Measurements from ENCODE around the gene GJB5.

The GJB5 gene

DNA sequence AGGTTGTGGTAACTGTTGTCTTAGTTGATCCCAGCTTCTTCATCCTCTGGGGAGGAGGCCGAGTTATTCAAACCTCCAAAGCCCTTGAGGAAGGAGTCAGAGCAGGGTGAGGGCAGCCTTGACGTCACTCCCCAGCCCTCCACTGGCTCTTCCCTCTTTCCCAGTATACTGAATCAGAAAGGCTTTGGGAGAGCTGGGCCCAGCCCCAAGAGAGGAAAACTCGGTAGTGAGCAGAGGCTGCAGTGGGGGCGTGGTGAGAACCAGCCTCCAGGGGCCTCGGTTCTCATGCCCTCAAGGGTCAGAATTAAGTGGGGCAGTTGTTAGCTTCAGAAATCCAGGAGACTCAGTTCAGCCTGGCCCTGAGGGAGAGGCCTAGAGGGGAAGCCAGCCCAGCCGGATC lies 36.1 kb downstream of the GJB5 start:
- no peak for DNase-seq (ENCODE audit: low spot score)
- Histone ChIP-seq H3K36me3 (ENCODE audit: low read depth) (peaks cover 17% of the 10 kb centered on the region), H3K4me1 (ENCODE audit: insufficient read depth, poor library complexity, severe bottlenecking) (no peaks in the 10 kb centered on the region), H3K27me3 (ENCODE audit: insufficient read depth, poor library complexity, severe bottlenecking) (no peaks in the 10 kb centered on the region), H3K4me3 (ENCODE audit: severe bottlenecking) (no peak overlapping the region), H3K9me3 (ENCODE audit: severe bottlenecking) (no peaks in the 10 kb centered on the region), H3K27ac (ENCODE audit: poor library complexity, severe bottlenecking) (no peak overlapping the region)
- TF ChIP-seq, protein P1, sequence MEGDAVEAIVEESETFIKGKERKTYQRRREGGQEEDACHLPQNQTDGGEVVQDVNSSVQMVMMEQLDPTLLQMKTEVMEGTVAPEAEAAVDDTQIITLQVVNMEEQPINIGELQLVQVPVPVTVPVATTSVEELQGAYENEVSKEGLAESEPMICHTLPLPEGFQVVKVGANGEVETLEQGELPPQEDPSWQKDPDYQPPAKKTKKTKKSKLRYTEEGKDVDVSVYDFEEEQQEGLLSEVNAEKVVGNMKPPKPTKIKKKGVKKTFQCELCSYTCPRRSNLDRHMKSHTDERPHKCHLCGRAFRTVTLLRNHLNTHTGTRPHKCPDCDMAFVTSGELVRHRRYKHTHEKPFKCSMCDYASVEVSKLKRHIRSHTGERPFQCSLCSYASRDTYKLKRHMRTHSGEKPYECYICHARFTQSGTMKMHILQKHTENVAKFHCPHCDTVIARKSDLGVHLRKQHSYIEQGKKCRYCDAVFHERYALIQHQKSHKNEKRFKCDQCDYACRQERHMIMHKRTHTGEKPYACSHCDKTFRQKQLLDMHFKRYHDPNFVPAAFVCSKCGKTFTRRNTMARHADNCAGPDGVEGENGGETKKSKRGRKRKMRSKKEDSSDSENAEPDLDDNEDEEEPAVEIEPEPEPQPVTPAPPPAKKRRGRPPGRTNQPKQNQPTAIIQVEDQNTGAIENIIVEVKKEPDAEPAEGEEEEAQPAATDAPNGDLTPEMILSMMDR (IDR thresholded peaks at IDR 0.05; ENCODE audit: poor library complexity, severe bottlenecking), result no peak
- ATAC-seq (ENCODE audit: low read depth), result no peak

DNA sequence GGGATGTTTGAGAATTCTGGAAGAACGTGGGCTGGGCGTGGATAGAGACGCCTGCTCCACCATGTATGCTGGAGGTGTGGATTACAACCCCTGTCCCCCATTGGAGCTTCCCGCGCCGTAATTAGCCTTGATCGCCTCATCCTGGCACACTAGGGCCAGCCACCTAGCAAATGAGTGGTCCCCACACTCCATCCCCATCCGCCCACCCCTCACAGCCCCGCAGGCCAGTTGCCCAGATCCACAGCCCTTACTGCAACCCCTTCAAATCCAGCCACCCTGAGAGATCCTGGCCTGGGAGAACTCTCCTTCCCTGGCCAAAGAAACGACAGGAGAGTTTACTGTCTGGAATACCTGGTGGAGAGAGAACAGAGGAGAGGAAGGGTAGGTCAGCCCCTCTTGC lies 37.6 kb downstream of the GJB5 start:
- H3K4me3 ChIP-seq (ENCODE audit: severe bottlenecking), result no peak overlapping the region
- H3K27me3 ChIP-seq (ENCODE audit: insufficient read depth, poor library complexity, severe bottlenecking), result no peaks in the 10 kb centered on the region
- TF ChIP-seq, protein P1 (IDR thresholded peaks at IDR 0.05; ENCODE audit: poor library complexity, severe bottlenecking), result no peak
- no peak overlapping the region for H3K27ac ChIP-seq (ENCODE audit: poor library complexity, severe bottlenecking)
- H3K36me3 ChIP-seq (ENCODE audit: low read depth), result peaks cover 3% of the 10 kb centered on the region; the same call in 1 of the 2 replicates
- ATAC-seq (ENCODE audit: low read depth) (no peak), DNase-seq (ENCODE audit: low spot score) (no peak)
- no peaks in the 10 kb centered on the region for H3K4me1 ChIP-seq (ENCODE audit: insufficient read depth, poor library complexity, severe bottlenecking)
- no peaks in the 10 kb centered on the region for H3K9me3 ChIP-seq (ENCODE audit: severe bottlenecking)

DNA sequence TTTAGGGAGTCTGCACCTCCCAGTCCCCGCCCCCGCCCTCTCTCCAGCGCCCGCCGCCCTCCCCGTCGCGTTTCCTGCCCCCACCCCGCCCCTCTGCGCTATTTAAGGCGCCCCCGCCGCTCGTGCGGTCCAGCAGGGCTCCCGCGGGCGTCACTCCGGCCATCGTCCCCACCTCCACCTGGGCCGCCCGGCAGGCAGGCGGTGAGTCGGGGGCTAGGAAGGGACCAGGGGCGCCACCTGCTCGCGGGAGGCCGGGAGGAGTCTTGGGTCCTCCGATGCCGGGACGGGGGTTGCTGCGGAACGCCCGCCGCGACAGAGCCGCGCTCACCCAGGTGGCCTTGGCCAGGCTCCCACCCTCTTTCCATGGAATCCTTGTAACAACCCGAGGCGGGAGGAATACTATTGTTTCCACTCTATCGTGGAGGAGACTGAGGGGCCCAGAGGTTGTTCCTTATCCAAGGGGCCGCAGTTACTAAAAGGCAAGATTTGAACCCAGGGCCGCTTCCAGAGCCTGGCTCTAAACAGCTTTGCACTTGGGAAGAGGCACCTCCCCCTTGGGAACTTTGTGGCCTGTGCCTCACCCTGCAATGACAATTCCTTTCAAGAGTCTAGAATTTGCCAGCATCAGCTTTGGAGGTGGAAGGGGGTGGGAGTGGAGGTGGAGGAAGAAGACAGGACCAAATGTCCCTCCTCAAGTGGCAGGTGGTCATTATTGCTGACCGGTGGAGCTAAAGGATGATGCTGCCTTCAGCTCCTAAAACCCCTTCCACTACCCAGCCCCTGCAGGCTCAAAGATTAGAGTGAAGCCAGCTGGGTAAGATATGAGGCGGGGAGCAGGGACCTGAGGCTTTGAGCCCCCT lies 38.3 kb downstream of the GJB5 start, which contains the start of gene GJA4:
GJA4 (plus strand) TSS at position 132 of the 860 bp plus-strand sequence. CDS start 1,215 bp downstream, outside the sequence.
- Histone ChIP-seq H3K4me1 (ENCODE audit: insufficient read depth, poor library complexity, severe bottlenecking) (no peaks in the 10 kb centered on the region), H3K27ac (ENCODE audit: poor library complexity, severe bottlenecking) (no peak within 1 kb of the TSS), H3K4me3 (ENCODE audit: severe bottlenecking) (no peak within 1 kb of the TSS), H3K27me3 (ENCODE audit: insufficient read depth, poor library complexity, severe bottlenecking) (no peaks in the 10 kb centered on the region), H3K36me3 (ENCODE audit: low read depth) (no peaks in the 10 kb centered on the region), H3K9me3 (ENCODE audit: severe bottlenecking) (no peaks in the 10 kb centered on the region)
- ATAC-seq (ENCODE audit: low read depth) (no peak), DNase-seq (ENCODE audit: low spot score) (no peak)
- TF ChIP-seq, protein P1 (IDR thresholded peaks at IDR 0.05; ENCODE audit: poor library complexity, severe bottlenecking), result no peak

DNA sequence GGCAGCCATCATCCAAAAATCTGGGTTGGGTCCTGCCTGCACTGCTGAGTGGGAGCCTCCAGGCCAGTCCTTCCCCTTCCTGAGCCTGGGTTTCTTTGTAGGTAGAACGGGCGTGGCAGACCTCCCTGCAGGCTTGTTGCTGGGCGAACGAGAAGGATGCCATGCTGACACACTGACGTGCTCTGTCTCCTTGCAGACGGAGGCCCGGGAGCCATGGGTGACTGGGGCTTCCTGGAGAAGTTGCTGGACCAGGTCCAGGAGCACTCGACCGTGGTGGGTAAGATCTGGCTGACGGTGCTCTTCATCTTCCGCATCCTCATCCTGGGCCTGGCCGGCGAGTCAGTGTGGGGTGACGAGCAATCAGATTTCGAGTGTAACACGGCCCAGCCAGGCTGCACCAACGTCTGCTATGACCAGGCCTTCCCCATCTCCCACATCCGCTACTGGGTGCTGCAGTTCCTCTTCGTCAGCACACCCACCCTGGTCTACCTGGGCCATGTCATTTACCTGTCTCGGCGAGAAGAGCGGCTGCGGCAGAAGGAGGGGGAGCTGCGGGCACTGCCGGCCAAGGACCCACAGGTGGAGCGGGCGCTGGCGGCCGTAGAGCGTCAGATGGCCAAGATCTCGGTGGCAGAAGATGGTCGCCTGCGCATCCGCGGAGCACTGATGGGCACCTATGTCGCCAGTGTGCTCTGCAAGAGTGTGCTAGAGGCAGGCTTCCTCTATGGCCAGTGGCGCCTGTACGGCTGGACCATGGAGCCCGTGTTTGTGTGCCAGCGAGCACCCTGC lies 39.3 kb downstream of the GJB5 start:
- no peaks in the 10 kb centered on the region for H3K4me1 ChIP-seq (ENCODE audit: insufficient read depth, poor library complexity, severe bottlenecking)
- H3K36me3 ChIP-seq (ENCODE audit: low read depth), result no peaks in the 10 kb centered on the region
- DNase-seq (ENCODE audit: low spot score) (no peak), ATAC-seq (ENCODE audit: low read depth) (no peak)
- TF ChIP-seq, protein P1 (IDR thresholded peaks at IDR 0.05; ENCODE audit: poor library complexity, severe bottlenecking), result no peak
- H3K27ac ChIP-seq (ENCODE audit: poor library complexity, severe bottlenecking), result no peak overlapping the region
- H3K9me3 ChIP-seq (ENCODE audit: severe bottlenecking), result no peaks in the 10 kb centered on the region
- H3K4me3 ChIP-seq (ENCODE audit: severe bottlenecking), result no peak overlapping the region
- H3K27me3 ChIP-seq (ENCODE audit: insufficient read depth, poor library complexity, severe bottlenecking), result no peaks in the 10 kb centered on the region
